HG03108 (cell line): ENCODE results near the gene VAPA.

Experiments used
- ATAC-seq: cut with Tn5 transposase; IDR thresholded peaks from one replicate; pipeline ENCODE4 v1.9.1; 2021; ENCODE audit warnings: moderate library complexity; ENCODE audit not compliant: unreplicated experiment

Gene VAPA

GRCh38 chr18:9995631-9996030 lies 81.8 kb downstream of the VAPA start:
- no peak for ATAC-seq

- ATAC-seq, result no peak
These were observed 82.3 kb downstream of the VAPA start for GRCh38 chr18:9996094-9996493.

- ATAC-seq, result no peak
These were observed 83.9 kb downstream of the VAPA start for GRCh38 chr18:9997711-9998110.

- ATAC-seq, result no peak
These were observed 84.5 kb downstream of the VAPA start for GRCh38 chr18:9998330-9998729.

GRCh38 chr18:10002280-10002679 lies 88.5 kb downstream of the VAPA start:
- no peak for ATAC-seq

- no peak for ATAC-seq
These were observed 89.5 kb downstream of the VAPA start for GRCh38 chr18:10003281-10003680.

- ATAC-seq, result no peak
These were observed 90.0 kb downstream of the VAPA start for GRCh38 chr18:10003866-10004265.

GRCh38 chr18:10006311-10006893 lies 92.6 kb downstream of the VAPA start:
- ATAC-seq, result no peak

GRCh38 chr18:10008006-10008647 lies 94.3 kb downstream of the VAPA start:
- no peak for ATAC-seq
